VCaP (cell line): Measurements from ENCODE around the gene TFRC.
"Not testable (repeated sequence)": the region's sequence is repeated elsewhere in the genome, so short reads cannot be mapped to it uniquely, and the experiment has no call there.

Experiments
- H3K27ac ChIP-seq: fragments of 450-650 bp; 2 replicates; pipeline ENCODE4 v1.5.1; 2017
- TF ChIP-seq, protein P1 (sequence below): fragments of 450-650 bp; conservative IDR thresholded peaks from 2 replicates; pipeline ENCODE4 v1.5.1; 2017; ENCODE audit warnings: mild to moderate bottlenecking, moderate library complexity

TFRC gene

DNA sequence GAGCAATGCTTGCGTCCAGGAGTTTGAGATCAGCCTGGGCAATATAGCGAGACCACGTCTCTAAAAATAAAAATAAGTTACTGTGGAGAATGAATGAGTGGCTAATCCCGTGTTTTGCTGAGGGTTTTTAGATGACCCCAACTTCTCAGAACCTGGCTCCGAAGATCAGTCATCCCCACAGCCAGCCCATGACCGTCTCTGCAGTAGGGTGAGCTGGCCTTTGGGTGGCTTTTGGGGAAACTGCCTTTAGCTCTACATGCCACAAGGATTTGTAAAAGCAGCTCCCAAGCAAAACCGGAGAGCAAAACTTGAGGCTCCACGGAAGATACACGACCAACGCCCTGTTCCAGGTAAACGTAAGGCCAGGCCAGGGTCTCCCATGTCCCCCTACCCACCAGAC, 39.2 kb upstream of the TFRC start:
- H3K27ac ChIP-seq: no peak overlapping the region
- TF ChIP-seq, protein P1, sequence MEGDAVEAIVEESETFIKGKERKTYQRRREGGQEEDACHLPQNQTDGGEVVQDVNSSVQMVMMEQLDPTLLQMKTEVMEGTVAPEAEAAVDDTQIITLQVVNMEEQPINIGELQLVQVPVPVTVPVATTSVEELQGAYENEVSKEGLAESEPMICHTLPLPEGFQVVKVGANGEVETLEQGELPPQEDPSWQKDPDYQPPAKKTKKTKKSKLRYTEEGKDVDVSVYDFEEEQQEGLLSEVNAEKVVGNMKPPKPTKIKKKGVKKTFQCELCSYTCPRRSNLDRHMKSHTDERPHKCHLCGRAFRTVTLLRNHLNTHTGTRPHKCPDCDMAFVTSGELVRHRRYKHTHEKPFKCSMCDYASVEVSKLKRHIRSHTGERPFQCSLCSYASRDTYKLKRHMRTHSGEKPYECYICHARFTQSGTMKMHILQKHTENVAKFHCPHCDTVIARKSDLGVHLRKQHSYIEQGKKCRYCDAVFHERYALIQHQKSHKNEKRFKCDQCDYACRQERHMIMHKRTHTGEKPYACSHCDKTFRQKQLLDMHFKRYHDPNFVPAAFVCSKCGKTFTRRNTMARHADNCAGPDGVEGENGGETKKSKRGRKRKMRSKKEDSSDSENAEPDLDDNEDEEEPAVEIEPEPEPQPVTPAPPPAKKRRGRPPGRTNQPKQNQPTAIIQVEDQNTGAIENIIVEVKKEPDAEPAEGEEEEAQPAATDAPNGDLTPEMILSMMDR: no peak

DNA sequence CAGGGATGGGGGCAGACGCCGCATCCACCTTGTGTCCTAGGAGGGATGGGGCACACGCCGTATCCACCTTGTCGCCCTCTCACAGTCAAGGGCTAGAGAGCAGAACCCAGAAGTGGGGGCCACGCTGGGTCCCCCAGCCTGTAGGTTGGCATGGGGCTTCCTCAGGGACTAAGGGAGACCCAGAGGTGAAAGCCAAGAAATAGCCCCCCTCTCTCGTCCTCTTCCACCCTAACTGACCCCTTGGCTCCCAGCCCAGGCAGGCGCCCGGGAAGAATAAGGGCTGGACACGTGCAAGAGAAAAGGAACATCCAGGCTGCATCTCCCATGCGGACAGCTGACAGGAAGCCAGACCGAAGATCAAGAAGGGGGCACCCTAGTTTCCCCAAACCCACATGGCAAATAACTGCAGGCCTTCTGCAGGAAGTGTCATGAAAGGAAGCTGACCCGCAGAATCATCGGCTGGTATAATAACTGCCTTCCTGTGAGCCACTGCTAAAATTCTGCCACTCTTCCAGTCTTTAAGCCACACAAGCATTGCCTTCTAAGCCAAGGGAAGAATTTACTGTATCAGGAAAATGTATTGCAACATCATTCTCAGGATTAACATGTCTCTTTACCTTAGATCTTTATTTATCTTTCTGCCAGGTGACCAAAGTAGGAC, 38.5 kb upstream of the TFRC start:
- TF ChIP-seq, protein P1: no peak

DNA sequence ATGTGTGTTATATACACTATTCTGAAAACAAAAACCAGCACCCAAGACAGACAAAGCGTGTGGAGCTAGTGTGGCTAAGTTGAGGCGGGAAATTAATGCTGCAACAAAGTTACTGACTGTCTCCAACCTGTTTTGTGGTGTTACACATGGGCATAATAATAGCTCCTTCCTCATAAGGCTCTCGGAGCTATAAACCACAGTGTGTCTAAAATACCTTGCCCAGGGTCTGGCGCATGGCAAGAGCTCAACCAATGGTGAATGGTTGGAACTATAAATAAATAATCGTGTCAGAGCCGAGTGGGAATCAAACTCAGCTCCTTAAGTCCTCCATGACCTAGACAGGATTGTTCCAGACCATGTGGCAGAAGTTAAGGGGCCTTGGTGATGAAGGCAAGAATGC, 35.9 kb upstream of the TFRC start:
- H3K27ac ChIP-seq: no peak overlapping the region
- TF ChIP-seq, protein P1: no peak

More for the DNA sequence above, 38.5 kb upstream of the TFRC start:
- H3K27ac ChIP-seq: no peak overlapping the region

DNA sequence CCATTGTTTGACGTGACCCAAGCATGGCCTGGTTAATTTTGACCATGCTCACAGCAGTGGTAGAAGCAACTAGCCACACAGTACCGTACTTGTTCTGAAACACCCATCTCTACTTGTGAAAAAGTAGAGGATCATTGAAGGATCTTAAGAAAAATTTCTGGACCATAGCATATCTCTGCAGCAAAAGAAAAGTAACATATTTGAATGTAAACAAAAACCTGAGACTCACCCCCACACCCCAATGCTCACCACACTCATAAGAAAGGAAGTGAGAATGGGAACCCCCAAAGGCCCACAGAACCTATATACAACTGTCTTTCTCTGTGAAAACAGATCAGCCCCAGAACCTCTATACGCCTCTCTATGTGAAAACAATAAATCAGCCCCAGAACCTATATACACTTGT, 33.8 kb upstream of the TFRC start:
- H3K27ac ChIP-seq: no peak overlapping the region
- TF ChIP-seq, protein P1: no peak

DNA sequence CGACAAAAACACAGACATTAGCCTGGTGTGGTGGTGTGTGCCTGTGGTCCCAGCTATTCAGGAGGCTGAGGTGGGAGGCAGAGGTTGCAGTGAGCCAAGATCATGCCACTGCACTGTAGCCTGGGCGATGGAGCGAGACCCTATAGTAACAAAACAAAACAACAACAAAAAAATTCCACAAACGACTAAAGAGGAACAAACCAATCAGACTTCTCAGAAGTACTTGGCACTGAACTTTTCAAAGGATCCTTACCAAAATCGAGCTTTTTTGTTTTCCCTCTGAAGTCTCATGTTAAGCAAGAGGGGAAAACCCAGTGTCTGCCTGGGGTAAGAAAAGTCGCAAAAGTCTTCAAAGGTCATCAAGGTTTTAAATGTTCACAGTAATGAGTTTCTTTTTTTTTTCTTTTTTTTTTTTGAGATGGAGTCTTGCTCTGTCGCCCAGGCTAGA, 30.1 kb upstream of the TFRC start:
- TF ChIP-seq, protein P1: no peak
- no peak overlapping the region for H3K27ac ChIP-seq

DNA sequence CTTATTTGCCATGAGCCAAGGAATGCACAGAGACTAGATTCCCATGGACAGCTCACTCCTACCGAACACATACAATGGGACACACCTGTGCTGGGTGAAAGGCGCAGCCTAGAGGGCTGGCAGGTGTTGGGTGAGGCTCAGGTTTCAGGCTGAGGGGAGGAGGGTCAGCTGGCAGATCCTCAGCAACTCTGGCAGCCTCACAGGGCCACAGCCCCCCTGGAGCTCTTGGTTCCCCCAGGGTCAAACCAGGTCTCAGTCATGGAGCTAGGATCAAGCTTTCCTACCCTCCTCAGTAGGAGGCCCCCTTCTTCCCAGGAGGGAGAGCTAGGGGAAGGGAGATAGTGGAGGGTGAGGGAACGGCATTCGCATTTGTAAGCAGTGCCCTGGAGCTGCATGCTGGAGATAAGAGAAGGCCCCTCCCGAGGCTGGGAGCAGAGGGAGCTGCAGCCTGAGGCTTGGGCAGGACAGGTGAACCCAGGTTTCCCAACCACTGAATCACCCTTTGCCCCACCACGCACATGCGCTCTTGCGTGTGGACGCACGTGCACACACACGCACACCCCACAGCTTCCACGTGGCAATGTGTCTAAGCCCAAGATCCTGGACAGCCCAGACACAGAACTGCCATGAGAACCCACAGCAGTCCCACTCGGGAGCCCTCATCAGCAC, 26.3 kb upstream of the TFRC start:
- H3K27ac ChIP-seq: no peak overlapping the region
- TF ChIP-seq, protein P1: no peak

DNA sequence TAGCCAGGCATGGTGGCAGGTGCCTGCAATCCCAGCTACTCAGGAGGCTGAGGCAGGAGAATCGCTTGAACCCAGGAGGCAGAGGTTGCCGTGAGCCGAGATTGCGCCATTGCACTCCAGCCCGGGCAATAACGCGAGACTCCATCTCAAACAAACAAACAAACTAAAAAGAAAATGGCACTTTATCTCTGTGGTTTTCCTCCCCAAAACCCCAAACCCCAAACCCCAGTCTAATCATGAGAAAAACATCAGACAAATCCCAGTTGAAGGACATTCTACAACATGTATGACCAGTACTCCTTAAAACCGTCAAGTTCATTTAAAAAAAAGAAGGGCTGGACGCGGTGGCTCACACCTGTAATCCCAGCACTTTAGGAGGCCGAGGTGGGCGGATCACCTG, 22.8 kb upstream of the TFRC start:
- H3K27ac ChIP-seq: not testable (repeated sequence)

DNA sequence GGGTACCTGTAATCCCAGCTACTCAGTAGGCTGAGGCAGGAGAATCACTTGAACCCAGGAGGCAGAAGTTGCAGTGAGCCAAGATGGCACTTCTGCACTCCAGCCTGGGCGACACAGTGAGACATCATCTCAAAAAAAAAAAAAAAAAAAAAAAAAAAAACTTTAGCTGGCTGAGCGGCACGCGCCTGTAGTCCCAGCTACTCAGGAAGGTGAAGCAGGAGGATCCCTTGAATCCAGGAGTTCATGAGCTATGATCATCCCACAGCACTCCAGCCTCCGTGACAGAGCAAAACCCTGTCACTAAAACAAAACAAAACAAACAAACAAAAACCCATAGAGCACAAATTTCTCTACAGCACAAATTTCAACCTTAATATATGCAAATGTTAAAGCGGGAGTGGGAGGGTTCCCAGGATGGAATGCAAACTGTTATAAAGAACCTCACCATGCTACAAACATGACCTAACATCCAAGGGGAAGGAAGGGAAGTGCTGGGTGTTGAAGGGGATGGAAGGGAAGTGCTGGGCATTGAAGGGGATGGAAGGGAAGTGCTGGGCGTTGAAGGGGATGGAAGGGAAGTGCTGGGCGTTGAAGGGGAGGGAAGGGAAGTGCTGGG, 16.6 kb upstream of the TFRC start:
- not testable (repeated sequence) for H3K27ac ChIP-seq
